Heart right ventricle (tissue), 16 donors: ENCODE results near the gene CYREN. TPM values are rescaled to one million over a fixed set of nuclear protein-coding genes. Genes with fewer than 3 reads are reported as not detected.

Source experiments
- ATAC-seq, 8 donors: fragments of 200-7000 bp; cut with Tn5 transposase; one replicate each; pipeline ENCODE4 v1.9.1; 2020; ENCODE audit warnings: mild to moderate bottlenecking in 8 of 8, moderate library complexity in 8 of 8, moderate number of reproducible peaks in 1 of 8
- DNase-seq, 2 donors: peaks; one replicate each; pipeline ENCODE4 v3.0.0-alpha.2; 2020
- H3K27ac ChIP-seq, 10 donors: fragments of 200-600 bp; sonication (generic) in 2 of 10; one replicate each; pipeline versions ENCODE4 v1.5.0 to v1.8.0; 2020 to 2022; ENCODE audit warnings: mild to moderate bottlenecking in 3 of 10
- H3K27me3 ChIP-seq, 7 donors: fragments of 200-600 bp; one replicate each; pipeline ENCODE4 v1.8.0; 2021 to 2022; ENCODE audit warnings: mild to moderate bottlenecking in 2 of 7
- H3K36me3 ChIP-seq, 9 donors: fragments of 200-600 bp; sonication (generic) in 1 of 9; one replicate each; pipeline versions ENCODE4 v1.5.0 to v1.8.0; 2020 to 2022; ENCODE audit warnings: mild to moderate bottlenecking in 2 of 9
- H3K4me1 ChIP-seq, 9 donors: fragments of 200-600 bp; sonication (generic) in 1 of 9; one replicate each; pipeline versions ENCODE4 v1.5.0 to v1.8.0; 2020 to 2022; ENCODE audit warnings: mild to moderate bottlenecking in 4 of 9
- H3K4me3 ChIP-seq, 10 donors: fragments of 200-600 bp; sonication (generic) in 2 of 10; one replicate each; pipeline versions ENCODE4 v1.5.0 to v1.8.0; 2020 to 2022; ENCODE audit warnings: mild to moderate bottlenecking in 7 of 10, moderate library complexity in 2 of 10
- H3K9me3 ChIP-seq, 11 donors: fragments of 200-600 bp in 10 of 11; sonication (generic) in 2 of 11; one replicate each; pipeline versions ENCODE4 v1.5.0 to v1.8.0; 2013 to 2022; ENCODE audit warnings: mild to moderate bottlenecking in 2 of 11, control low read depth in 1 of 11, moderate library complexity in 1 of 11
- WGBS, 2 donors: extraction: QIAGEN DNeasy Blood & Tissue Kit; methylation state at CpG; one replicate each; pipeline ENCODE4 v1.1.7; 2013; ENCODE audit warnings: inconsistent platforms in 1 of 2; 5-methylcytosine and 5-hydroxymethylcytosine counted together
- intact Hi-C, 10 donors: fragments of 100-400 bp; cut with DNase I; formaldehyde crosslinking; loops; one replicate each; pipeline versions ENCODE4 v1.11.1 to v1.14.2; 2022
- polyA plus RNA-seq, 2 donors: library from polyadenylated mRNA; stranded (reverse); fragments of 200-250 nt; gene quantifications; one replicate each; pipeline ENCODE4 v1.2.3, GENCODE V29; 2013
- total RNA-seq, 10 donors: library from RNA; stranded (reverse); fragmentation: NEBNext Ultra II Directional in 3 of 10; extraction: Animal tissue kit (Norgen Biotek cat#: 25700) in 3 of 10; gene quantifications; one replicate each; pipeline versions ENCODE4 v1.2.1 to v1.2.4, GENCODE V29; 2021 to 2023
- TF ChIP-seq, protein P1 (sequence below), 9 donors: fragments of 200-600 bp; sonication (generic) in 2 of 9; IDR thresholded peaks; one replicate each; pipeline versions ENCODE4 v1.5.0 to v1.8.0; 2021 to 2022; ENCODE audit warnings: antibody characterized with exemption in 9 of 9, mild to moderate bottlenecking in 5 of 9, moderate library complexity in 1 of 9
- donor health status: Arrhythmogenic right ventricular cardiomyopathy.
- donor health status: ischemic (EF 13 %, LVEDD 7.1; RV severe dilation, severe dysfunction).
- donor health status: healthy with polysubstance abuse.
- donor health status: DM: no; HTN: yes; CAD: no.
- donor health status: DM: no; HTN: no; CAD: no.
- donor health status: ischemic (EF 25% LVEDD 6.9; RV normal size, moderate dysfunction).
- donor health status: ischemic (EF 25% LVEDD 5.7; RV mildly dilated, moderate dysfunction).
- donor health status: healthy.
- donor health status: DM: yes; HTN: yes; CAD: no.
- donor health status: Ischemic cardiomyopathy.
- donor health status: ischemic (EF 35%, LVEDD 5.7; RV mildly dilated, moderate dysfunction).
- donor health status: nonischemic (EF 11% LVEDD 7.7; RV severe dilation, severe dysfunction).
- donor health status: DM: yes; HTN: yes; CAD: no.
- donor health status: PGD.
- donor health status: ischemic (EF 29% LVEDD 5.4; RV normal size, mild dysfunction).
- donor health status: nonischemic (EF 23%, LVEDD 6.1; RV moderate dilation, normal function).

The CYREN gene
- total and polyA plus RNA-seq, 12 donors = 16.0 to 33.3 (median 22.6) TPM

- TF ChIP-seq, protein P1, sequence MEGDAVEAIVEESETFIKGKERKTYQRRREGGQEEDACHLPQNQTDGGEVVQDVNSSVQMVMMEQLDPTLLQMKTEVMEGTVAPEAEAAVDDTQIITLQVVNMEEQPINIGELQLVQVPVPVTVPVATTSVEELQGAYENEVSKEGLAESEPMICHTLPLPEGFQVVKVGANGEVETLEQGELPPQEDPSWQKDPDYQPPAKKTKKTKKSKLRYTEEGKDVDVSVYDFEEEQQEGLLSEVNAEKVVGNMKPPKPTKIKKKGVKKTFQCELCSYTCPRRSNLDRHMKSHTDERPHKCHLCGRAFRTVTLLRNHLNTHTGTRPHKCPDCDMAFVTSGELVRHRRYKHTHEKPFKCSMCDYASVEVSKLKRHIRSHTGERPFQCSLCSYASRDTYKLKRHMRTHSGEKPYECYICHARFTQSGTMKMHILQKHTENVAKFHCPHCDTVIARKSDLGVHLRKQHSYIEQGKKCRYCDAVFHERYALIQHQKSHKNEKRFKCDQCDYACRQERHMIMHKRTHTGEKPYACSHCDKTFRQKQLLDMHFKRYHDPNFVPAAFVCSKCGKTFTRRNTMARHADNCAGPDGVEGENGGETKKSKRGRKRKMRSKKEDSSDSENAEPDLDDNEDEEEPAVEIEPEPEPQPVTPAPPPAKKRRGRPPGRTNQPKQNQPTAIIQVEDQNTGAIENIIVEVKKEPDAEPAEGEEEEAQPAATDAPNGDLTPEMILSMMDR (IDR thresholded peaks at IDR 0.05) = no peak
- no peak for DNase-seq
- intact Hi-C loops = loop anchor here in 1 of 10 donors (10.0 kb wide), 1 partner anchor 187 kb away; no protein-coding TSS in a partner anchor
- Histone ChIP-seq H3K27me3 (no peaks in the 10 kb centered on the region), H3K9me3 (peaks cover 0 to 54% (median 26%) of the 10 kb centered on the region in 11 donors), H3K4me3 (no peak overlapping the region), H3K27ac (no peak overlapping the region), H3K4me1 (no peaks in the 10 kb centered on the region), H3K36me3 (peaks cover 0 to 73% (median 39%) of the 10 kb centered on the region in 9 donors)
- no peak for ATAC-seq
- 93 to 97% methylated on average over 3 of the region's 3 CpGs for WGBS, 2 donors
Observed at GRCh38 chr7:135181261-135181928, 10.9 kb upstream of the CYREN start.

- H3K36me3 ChIP-seq = peaks cover 0 to 62% (median 28%) of the 10 kb centered on the region in 9 donors
Observed at GRCh38 chr7:135180122-135180521, 9.6 kb upstream of the CYREN start.

GRCh38 chr7:135179321-135179925 lies 8.9 kb upstream of the CYREN start:
- H3K4me3 ChIP-seq = no peak overlapping the region
- no peaks in the 10 kb centered on the region for H3K4me1 ChIP-seq
- ATAC-seq (no peak), DNase-seq (no peak)
- peaks cover 0 to 54% (median 26%) of the 10 kb centered on the region in 11 donors for H3K9me3 ChIP-seq
- H3K27ac ChIP-seq = no peak overlapping the region
- 91 to 94% methylated on average over 8 of the region's 8 CpGs for WGBS, 2 donors
- TF ChIP-seq, protein P1 (IDR thresholded peaks at IDR 0.05) = no peak
- no peaks in the 10 kb centered on the region for H3K27me3 ChIP-seq
- peaks cover 0 to 55% (median 21%) of the 10 kb centered on the region in 9 donors for H3K36me3 ChIP-seq
- intact Hi-C loops = loop anchor here in 3 of 10 donors (10.0 kb wide), 2 partner anchors 185 to 485 kb away; no protein-coding TSS in a partner anchor

More at GRCh38 chr7:135180122-135180521, 9.6 kb upstream of the CYREN start:
- H3K9me3 ChIP-seq = peaks cover 0 to 54% (median 26%) of the 10 kb centered on the region in 11 donors
- whole genome bisulfite sequencing, 2 donors = 97 to 99% methylated on average over 5 of the region's 5 CpGs
- intact Hi-C loops = loop anchor here in 1 of 10 donors (10.0 kb wide), 1 partner anchor 185 kb away; no protein-coding TSS in a partner anchor
- TF ChIP-seq, protein P1 (IDR thresholded peaks at IDR 0.05) = no peak
- no peak for DNase-seq
- H3K27ac ChIP-seq = no peak overlapping the region
- no peak for ATAC-seq
- no peak overlapping the region for H3K4me3 ChIP-seq
- H3K27me3 ChIP-seq = no peaks in the 10 kb centered on the region
- H3K4me1 ChIP-seq = no peaks in the 10 kb centered on the region

DNA sequence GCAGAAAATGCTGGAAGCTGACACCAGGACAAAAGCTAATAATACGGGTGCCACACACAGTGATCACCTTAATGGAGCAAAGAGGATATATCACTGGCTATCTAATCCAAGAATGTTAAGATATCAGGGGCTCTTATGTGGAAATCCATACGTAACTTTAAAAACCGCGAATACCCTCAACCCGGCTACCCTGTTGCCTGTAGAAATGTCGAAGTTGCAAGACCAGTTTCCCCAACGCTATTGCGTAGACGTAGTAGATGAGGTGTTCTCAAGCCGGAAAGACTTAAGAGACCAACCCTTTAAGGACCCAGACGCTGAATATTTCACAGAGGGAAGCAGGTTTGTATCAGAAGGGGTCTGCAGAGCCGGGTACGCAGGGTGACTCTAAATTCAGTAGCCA lies 7.9 kb upstream of the CYREN start:
- Histone ChIP-seq H3K36me3 (peaks cover 0 to 44% (median 18%) of the 10 kb centered on the region in 9 donors), H3K4me1 (no peaks in the 10 kb centered on the region), H3K9me3 (peaks cover 0 to 45% (median 26%) of the 10 kb centered on the region in 11 donors), H3K4me3 (no peak overlapping the region), H3K27ac (no peak overlapping the region), H3K27me3 (no peaks in the 10 kb centered on the region)
- 88 to 92% methylated on average over 13 of the region's 13 CpGs for WGBS, 2 donors
- TF ChIP-seq, protein P1 (IDR thresholded peaks at IDR 0.05) = no peak
- no peak for DNase-seq
- intact Hi-C loops = loop anchor here in 3 of 10 donors (10.0 kb wide), 2 partner anchors 184 to 484 kb away; no protein-coding TSS in a partner anchor
- no peak for ATAC-seq
